HepG2 (cell line): ENCODE results near the gene RAB24. TPM values are rescaled to one million over a fixed set of nuclear protein-coding genes. Genes with fewer than 3 reads are reported as not detected.

Experiments
- ATF4 ChIP-seq, 2 experiments: fragments of 450-650 bp in 1 of 2; sonication (generic) in 1 of 2; formaldehyde crosslinking; IDR thresholded peaks; 2 replicates each; pipeline versions ENCODE4 v1.5.0 to v1.8.0; 2020 to 2022; ENCODE audit warnings: mild to moderate bottlenecking in 1 of 2, missing genetic modification reagents in 1 of 2
- MAFG ChIP-seq: sonication (generic); formaldehyde crosslinking; IDR thresholded peaks from 2 replicates; pipeline ENCODE4 v1.5.1; 2020; ENCODE audit warnings: mild to moderate bottlenecking, missing genetic modification reagents
- MBNL3 ChIP-seq: fragments of 250-450 bp; sonication (Bioruptor Pico); conservative IDR thresholded peaks from 2 replicates; pipeline ENCODE4 v1.8.0; 2022; ENCODE audit warnings: mild to moderate bottlenecking, inconsistent platforms
- MNT ChIP-seq: fragments of 450-650 bp; IDR thresholded peaks from 2 replicates; pipeline ENCODE4 v1.6.1; 2016
- PPARG ChIP-seq: conservative IDR thresholded peaks from 2 replicates; pipeline ENCODE4 v1.6.1; 2016; ENCODE audit warnings: missing biosample characterization, missing genetic modification reagents
- PRDM15 ChIP-seq: sonication (generic); formaldehyde crosslinking; IDR thresholded peaks from 2 replicates; pipeline ENCODE4 v1.4.0; 2020; ENCODE audit warnings: missing genetic modification reagents
- PTBP1 ChIP-seq: fragments of 200-400 bp; formaldehyde crosslinking; IDR thresholded peaks from 2 replicates; pipeline ENCODE4 v1.6.1; 2018; ENCODE audit warnings: low read length, low read depth; ENCODE audit not compliant: poor library complexity, severe bottlenecking
- SCMH1 ChIP-seq: sonication (generic); formaldehyde crosslinking; IDR thresholded peaks from 2 replicates; pipeline ENCODE4 v1.9.0; 2021; ENCODE audit warnings: missing genetic modification reagents, mild to moderate bottlenecking, borderline replicate concordance
- SP1 ChIP-seq, 2 experiments: fragments of 450-650 bp in 1 of 2; sonication (generic) in 1 of 2; formaldehyde crosslinking in 1 of 2; IDR thresholded peaks; 2 replicates each; pipeline versions ENCODE4 v1.4.0 to v1.6.1; 2016 to 2020; ENCODE audit warnings: missing genetic modification reagents in 1 of 2
- SYNCRIP ChIP-seq: fragments of 200-400 bp; formaldehyde crosslinking; IDR thresholded peaks from 2 replicates; pipeline ENCODE4 v1.6.1; 2018; ENCODE audit warnings: mild to moderate bottlenecking, low read depth, low read length; ENCODE audit not compliant: insufficient read depth
- ZNF136 ChIP-seq: sonication (generic); formaldehyde crosslinking; IDR thresholded peaks from 2 replicates; pipeline ENCODE4 v1.8.1; 2022; ENCODE audit warnings: low read depth, mild to moderate bottlenecking, moderate library complexity, missing genetic modification reagents
- ZNF407 ChIP-seq: sonication (generic); formaldehyde crosslinking; IDR thresholded peaks from one replicate; pipeline ENCODE4 v1.5.1; 2020; ENCODE audit warnings: mild to moderate bottlenecking, missing genetic modification reagents; ENCODE audit errors: not compliant biosample characterization
- polyA plus RNA-seq, 8 experiments: library from polyadenylated mRNA; depleted of rRNA in 3 of 8; stranded (reverse) in 7 of 8; unstranded in 1 of 8; fragments of >200 nt; fragmentation: Illumina TruSeq in 4 of 8; extraction: Trizol in 4 of 8; gene quantifications; 2 replicates each; pipeline versions ENCODE4 v1.2.1 to v1.2.3, GENCODE V29; 2011 to 2016; ENCODE audit warnings: low read depth in 4 of 8, missing spikeins in 1 of 8, mixed read lengths in 1 of 8; ENCODE audit not compliant: insufficient read depth in 1 of 8
- total RNA-seq, 5 experiments: library from RNA; depleted of rRNA; stranded (reverse); fragments of >200 nt; fragmentation: Illumina TruSeq; extraction: Trizol; gene quantifications; 2 replicates each; pipeline ENCODE4 v1.2.3, GENCODE V29; 2016; ENCODE audit warnings: low read depth in 1 of 5

RAB24 gene
- total and polyA plus RNA-seq, 2 of the 13 experiments (the other 11 are each of a cell fraction or from before 2014, with no cell fraction given) = 22.9 to 63.7 TPM

- TF ChIP-seq ZNF407 (CRISPR knock-in tag) = peak; percentile 37
- no peak for TF ChIP-seq ZNF136 (CRISPR knock-in tag)
- TF ChIP-seq SYNCRIP = no peak
- TF ChIP-seq PRDM15 (CRISPR knock-in tag) = no peak
- no peak for TF ChIP-seq SP1 (IDR thresholded peaks at IDR 0.05)
- TF ChIP-seq SP1 (CRISPR knock-in tag; IDR thresholded peaks at IDR 0.05) = 0 out of 2 replicates have a peak, but pooled peaks have one; percentile 17
- TF ChIP-seq ATF4 (CRISPR knock-in tag; IDR thresholded peaks at IDR 0.05) = no peak
- TF ChIP-seq PPARG = no peak
- TF ChIP-seq SCMH1 (CRISPR knock-in tag) = no peak
- no peak for TF ChIP-seq MNT
- TF ChIP-seq MBNL3 = no peak
- TF ChIP-seq MAFG (CRISPR knock-in tag) = no peak
- TF ChIP-seq PTBP1 = no peak
Measured at GRCh38 chr5:177304392-177305119, 1.0 kb upstream of the RAB24 start (continued).
